NCI-H345 treated with DMSO at 0.1 percent for 48 hours (cell line): ENCODE measurements around the gene CAPN11.
"Not testable (repeated sequence)": the region's sequence is repeated elsewhere in the genome, so short reads cannot be mapped to it uniquely, and the experiment has no call there.

Experiments used
- DNase-seq: peaks from one replicate; lab custom pipeline; 2025; ENCODE audit not compliant: unreplicated experiment; lab: John Stamatoyannopoulos, UW

The CAPN11 gene

DNA sequence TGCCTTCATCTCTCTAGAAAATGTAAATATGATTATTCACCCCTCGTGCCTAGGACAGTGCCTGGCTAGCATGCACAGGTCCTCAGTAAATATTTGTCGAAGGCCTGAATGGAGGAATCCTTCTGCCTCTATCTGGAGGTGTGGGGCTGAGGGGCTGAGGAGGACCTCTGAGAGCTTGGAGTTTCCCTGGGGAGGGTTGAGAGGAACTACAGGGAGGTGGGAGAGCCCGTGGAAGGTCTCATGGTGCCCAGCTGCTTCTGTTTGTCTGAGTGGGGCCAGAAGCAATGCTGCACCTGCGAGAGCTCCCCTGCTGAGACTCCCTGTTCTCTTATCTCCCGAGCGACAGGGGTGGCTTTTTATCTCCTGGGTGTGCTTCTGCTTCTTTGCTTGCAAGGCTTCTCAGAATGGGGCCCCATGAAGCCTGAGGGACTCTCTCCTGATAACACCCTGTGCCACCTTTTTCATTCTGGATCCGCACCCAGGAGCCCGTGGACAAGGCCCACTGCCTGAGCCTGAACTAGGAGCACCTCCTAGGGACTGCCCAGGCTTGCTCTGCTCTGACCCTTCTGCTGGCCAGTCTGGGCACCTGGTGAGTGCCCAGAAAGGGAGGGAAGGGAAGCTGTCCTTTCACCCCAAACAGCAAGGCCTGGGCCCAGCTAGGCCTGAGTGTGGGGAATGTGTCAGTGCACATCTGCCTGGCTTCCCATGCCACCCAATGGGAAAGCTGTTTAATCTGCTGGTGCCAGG, 67.1 kb downstream of the CAPN11 start:
- DNase-seq: peak; percentile 16

DNA sequence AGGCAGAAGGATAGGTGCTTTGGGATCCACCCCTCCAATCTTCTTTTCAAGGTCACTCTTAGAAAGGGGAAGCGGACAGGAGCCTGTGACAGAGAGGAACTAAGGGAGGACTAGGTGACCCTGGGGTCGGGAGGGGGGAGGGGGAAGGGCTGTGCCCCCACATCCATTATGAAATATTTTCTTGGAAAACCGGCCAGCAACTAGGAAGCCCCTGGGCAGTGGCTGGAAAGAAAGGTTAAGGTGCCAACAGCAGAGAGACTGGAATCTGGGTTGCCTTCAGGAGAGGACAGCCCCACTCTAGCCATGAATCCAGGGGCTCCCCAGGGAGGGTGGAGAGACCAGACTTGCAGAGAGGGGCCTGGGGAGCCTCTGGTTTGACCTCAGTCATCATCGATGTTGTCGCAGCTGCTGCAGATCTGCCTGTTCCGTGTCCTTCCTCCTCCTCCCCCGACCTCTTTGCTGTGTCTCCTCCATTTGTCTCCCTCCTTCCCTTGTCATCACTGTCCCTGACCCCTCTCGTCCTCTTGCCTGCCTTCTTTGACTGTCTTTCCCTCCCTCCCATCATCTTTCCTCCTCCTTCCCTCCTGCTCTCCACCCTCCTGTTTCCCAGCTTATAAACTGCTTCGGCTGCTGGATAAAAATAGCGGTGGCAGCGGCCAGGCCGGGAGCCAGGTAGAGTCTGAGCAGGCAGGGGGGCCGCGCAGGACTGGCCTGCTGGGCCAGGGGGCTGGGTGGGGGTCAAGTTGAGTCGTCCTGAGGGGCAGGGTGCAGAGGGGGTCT, 67.9 kb downstream of the CAPN11 start:
- DNase-seq: no peak

DNA sequence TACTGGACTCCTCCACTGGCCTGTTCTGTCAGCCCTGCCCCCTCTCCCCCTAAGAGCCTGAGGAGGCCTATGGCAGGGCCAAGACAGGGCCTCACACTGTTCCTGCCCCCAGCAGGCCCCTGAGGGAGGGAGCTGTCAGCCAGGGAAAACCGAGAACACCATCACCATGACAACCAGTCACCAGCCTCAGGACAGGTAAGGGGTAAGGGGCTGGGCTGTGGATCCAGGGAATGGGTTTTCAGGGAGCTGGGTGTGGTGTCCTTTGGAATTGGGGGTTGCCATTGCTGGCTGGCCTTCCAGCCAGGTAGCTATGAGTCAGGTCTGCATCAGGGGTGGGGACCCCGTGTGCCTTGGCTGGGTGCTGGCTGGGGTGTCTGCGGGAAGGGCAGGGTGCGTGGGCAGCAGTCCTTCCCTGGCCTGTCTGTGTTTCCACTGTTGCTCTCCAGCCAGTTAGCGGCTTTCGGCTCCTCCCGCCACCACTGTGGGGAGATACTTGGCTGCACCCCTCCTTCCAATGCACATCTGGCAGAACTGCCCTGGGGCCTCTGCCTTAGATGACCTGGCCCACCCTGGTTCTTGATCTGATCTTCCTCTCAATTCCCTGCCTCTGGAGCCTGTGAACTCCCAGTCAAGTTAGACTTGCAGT, 68.7 kb downstream of the CAPN11 start:
- DNase-seq: no peak

DNA sequence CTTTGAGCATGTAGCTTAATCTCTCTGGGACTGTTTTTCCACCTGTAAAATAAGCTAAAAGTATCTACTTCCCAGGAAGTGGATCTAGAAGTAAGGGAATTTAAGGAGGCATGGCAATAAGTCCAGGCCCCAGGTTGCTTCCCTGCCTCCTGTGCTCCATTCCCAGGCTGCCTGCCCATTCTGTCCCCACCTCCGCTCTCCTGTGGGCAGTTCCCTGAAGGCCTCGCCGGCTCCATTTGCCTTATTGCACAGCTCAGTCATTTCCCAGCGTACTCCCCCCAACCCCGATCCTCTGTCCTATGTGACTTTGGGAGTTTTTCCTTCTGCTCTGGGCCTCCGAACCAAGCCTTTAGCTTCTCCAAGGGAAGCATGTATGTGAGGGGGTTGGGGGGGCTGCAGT, 69.4 kb downstream of the CAPN11 start:
- DNase-seq: no peak

DNA sequence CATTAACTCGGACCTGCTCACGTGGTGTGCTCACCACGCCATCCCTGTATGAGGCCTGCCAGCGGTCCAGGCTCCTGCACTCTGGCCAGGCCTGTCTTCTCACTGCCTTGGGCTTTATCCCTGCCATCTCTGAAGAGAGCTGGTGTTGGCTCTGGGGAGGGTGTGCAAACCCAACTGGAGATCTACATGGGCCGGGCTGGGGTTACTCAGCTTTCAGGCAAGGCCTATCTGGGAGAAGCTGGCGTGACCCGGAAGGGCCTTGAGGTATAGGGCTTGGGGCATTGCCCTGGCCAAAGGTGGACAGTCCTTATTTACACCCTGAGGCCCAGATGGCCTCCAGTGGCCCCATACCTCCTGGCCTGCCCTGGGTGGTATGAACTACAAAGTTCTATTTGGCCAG, 69.8 kb downstream of the CAPN11 start:
- no peak for DNase-seq

DNA sequence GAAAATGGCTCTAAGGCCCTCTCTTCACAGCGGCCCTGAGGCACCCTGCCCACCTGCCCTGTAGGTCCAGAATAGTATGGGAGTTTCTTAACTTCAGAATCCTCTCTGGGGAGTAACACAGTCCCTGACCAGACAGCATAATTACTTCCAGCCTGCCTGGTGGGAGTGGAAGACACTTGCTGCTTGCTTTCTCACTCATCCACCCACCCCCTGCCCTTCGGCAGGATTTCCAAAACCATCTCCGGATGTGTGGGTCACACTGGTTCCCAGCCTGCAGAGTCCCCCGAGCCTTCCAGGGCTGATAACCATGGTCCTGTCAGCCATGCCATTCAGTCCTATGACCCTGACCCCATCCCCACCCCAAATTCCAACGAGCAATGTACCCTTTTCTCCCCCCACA, 70.2 kb downstream of the CAPN11 start:
- no peak for DNase-seq

DNA sequence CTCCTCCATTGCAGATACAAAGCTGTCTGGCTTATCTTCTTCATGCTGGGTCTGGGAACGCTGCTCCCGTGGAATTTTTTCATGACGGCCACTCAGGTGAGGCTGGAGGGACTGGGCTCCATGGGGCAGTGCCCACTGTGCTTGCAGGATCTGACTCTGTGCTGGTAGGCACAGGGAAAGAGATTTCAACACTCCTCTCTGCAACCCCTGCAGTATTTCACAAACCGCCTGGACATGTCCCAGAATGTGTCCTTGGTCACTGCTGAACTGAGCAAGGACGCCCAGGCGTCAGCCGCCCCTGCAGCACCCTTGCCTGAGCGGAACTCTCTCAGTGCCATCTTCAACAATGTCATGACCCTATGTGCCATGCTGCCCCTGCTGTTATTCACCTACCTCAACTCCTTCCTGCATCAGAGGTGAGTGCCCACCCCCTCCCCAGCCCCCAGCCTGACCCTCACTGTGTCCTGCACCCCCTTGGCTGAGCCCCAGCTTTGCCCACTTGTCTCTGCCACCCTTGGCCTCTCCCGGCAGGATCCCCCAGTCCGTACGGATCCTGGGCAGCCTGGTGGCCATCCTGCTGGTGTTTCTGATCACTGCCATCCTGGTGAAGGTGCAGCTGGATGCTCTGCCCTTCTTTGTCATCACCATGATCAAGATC, 70.9 kb downstream of the CAPN11 start:
- DNase-seq: no peak

DNA sequence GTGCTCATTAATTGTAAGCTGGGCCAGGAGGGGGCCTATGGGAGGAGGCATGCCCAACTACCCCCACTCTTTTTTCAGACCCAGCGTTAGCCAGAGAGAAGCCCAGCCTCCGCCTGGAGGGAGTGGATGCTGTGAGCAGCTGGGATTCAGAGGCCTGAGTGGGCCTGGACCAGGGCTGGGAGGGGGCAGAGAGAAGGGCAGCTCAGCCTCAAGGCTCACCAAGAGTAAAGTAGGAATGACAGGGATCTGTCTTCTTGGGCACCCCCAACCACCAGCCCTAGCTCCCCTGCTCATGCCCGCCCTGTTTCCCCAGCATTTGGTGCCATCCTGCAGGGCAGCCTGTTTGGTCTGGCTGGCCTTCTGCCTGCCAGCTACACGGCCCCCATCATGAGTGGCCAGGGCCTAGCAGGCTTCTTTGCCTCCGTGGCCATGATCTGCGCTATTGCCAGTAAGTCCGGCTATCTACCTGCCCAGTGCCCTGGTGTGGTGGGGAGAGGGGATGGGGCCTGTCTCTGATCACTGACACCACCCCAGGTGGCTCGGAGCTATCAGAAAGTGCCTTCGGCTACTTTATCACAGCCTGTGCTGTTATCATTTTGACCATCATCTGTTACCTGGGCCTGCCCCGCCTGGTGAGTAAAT, 71.5 kb downstream of the CAPN11 start:
- DNase-seq: no peak

DNA sequence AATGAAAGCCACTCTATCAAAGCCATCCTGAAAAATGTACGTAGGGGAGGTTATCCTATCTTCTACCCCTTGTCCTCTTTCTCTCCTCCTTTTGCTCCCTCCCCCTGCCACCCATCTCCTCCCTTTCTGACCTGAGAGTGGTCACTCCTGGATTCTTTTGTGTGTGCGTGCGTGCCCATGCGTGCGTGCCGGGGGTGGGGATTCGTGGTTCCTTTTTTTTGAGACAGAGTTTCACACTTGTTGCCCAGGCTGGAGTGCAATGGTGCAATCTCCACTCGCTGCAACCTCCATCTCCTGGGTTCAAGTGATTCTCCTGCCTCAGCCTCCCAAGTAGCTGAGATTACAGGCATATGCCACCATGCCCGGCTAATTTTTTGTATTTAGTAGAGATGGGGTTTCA, 72.8 kb downstream of the CAPN11 start:
- not testable (repeated sequence) for DNase-seq

DNA sequence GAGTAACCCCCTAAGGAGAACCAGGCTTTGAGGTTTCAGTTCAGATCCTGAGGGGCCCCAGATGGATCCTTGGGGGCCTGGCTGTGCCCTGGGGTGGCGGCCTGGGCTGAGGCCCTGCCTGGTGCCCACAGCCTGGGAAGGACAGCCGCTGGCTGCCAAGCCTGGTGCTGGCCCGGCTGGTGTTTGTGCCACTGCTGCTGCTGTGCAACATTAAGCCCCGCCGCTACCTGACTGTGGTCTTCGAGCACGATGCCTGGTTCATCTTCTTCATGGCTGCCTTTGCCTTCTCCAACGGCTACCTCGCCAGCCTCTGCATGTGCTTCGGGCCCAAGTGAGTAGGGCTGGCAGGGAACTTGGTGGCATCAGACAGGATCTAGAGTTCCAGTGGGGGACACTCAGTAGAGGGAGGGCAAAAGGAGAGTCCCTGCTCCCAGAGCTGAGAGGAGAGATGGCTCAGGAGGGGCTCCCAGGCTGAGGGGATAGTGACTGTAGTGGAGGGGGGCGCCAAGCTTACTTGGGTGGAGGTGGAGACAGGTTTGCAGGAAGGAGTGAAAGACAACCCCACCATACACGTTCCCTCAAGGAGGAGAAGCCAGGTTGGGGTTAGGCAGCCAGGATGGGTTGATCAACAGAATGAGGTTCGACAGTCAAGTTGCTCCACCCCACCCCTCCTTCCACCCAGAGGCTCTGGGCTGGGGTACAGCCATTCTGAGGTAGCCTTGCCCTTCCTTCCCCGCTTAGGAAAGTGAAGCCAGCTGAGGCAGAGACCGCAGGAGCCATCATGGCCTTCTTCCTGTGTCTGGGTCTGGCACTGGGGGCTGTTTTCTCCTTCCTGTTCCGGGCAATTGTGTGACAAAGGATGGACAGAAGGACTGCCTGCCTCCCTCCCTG, 74.3 kb downstream of the CAPN11 start:
- no peak for DNase-seq

DNA sequence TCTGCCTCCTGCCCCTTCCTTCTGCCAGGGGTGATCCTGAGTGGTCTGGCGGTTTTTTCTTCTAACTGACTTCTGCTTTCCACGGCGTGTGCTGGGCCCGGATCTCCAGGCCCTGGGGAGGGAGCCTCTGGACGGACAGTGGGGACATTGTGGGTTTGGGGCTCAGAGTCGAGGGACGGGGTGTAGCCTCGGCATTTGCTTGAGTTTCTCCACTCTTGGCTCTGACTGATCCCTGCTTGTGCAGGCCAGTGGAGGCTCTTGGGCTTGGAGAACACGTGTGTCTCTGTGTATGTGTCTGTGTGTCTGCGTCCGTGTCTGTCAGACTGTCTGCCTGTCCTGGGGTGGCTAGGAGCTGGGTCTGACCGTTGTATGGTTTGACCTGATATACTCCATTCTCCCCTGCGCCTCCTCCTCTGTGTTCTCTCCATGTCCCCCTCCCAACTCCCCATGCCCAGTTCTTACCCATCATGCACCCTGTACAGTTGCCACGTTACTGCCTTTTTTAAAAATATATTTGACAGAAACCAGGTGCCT, 75.0 kb downstream of the CAPN11 start:
- no peak for DNase-seq
